Adipose tissue (tissue), 3 donors: ENCODE results near the gene FBXL15. TPM values are rescaled to one million over a fixed set of nuclear protein-coding genes. Genes with fewer than 3 reads are reported as not detected.

ENCODE experiments used
- H3K27ac ChIP-seq: one replicate; pipeline ENCODE4 v1.5.1; 2013; ENCODE audit warnings: low read depth, low read length
- WGBS, 3 donors: extraction: QIAGEN DNeasy Blood & Tissue Kit; methylation state at CpG; one replicate each; pipeline ENCODE4 v1.1.7; 2013; 5-methylcytosine and 5-hydroxymethylcytosine counted together
- polyA plus RNA-seq, 3 donors: library from polyadenylated mRNA; stranded (reverse); fragments of 200-250 nt; gene quantifications; one replicate each; pipeline ENCODE4 v1.2.3, GENCODE V29; 2013
- donor health status: healthy with polysubstance abuse.
- donor health status: Bipolar disorder and iron deficiency.
- donor health status: healthy.

The FBXL15 gene
- polyA plus RNA-seq, 3 donors, result 8.9 to 19.5 (median 18.3) TPM

DNA sequence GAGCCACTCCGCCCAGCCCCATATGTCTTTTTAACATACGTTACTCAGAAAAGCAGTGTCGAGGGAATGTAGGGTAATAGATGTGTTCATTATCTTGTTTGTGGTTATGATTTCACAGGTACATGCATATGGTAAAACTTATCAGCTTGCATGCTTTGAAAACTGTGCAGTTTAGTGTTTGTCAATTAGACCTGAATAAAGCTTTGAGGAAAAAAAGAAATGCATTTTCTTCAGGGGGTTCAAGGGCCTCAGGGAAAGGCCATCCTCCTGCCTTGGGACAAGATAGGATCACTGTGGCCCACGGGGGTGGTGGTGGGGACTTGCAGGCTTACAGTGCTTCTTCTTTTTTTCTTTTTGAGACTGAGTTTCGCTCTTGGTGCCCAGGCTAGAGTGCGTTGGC lies 46.7 kb downstream of the FBXL15 start:
- no peak overlapping the region for H3K27ac ChIP-seq
- WGBS, 3 donors, result 71 to 88% (median 83%) methylated on average over 6 of the region's 6 CpGs

DNA sequence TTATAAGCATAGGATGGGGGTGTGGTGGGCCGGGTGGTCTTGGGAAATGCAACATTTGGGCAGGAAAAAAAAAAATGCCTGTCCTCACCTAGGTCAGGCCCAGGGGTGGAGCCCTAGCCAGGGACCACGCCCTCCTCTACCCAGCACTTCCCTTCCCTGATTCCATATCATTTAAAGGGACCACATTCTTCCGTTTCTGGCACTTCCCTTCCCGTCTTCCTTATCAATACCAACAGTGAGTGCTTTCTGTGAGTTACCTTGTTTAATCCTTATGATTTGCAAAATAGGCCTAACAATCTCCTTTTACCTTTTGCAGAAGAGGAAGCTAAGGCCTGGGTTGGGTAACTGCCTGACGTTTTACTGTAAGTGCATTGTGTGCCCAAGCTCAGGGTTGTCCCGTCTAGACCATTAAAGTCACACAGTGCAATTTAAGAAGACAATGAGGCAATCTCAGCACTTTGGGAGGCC lies 47.4 kb downstream of the FBXL15 start:
- H3K27ac ChIP-seq, result no peak overlapping the region
- 30 to 43% (median 38%) methylated on average over 6 of the region's 6 CpGs for WGBS, 3 donors

DNA sequence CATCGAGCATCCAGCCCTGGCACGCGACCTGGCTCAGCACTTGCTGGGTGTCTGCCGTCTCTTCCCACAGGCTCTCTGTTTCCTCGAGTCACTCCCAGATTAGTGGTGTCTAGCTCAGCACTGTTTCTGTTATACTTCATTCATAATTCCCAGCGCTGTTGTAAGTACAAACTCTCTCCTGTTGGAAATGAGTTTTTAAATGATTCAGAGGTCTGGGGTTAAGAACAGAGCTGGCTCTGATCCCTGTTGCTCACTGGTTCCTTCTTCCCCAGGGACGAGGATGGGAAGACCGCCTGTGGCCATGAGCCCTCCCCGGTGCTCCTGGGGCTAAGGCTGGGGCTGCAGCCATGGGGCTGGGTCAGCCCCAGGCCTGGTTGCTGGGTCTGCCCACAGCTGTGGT lies 48.0 kb downstream of the FBXL15 start:
- WGBS, 3 donors, result 52 to 86% (median 64%) methylated on average over 9 of the region's 9 CpGs

DNA sequence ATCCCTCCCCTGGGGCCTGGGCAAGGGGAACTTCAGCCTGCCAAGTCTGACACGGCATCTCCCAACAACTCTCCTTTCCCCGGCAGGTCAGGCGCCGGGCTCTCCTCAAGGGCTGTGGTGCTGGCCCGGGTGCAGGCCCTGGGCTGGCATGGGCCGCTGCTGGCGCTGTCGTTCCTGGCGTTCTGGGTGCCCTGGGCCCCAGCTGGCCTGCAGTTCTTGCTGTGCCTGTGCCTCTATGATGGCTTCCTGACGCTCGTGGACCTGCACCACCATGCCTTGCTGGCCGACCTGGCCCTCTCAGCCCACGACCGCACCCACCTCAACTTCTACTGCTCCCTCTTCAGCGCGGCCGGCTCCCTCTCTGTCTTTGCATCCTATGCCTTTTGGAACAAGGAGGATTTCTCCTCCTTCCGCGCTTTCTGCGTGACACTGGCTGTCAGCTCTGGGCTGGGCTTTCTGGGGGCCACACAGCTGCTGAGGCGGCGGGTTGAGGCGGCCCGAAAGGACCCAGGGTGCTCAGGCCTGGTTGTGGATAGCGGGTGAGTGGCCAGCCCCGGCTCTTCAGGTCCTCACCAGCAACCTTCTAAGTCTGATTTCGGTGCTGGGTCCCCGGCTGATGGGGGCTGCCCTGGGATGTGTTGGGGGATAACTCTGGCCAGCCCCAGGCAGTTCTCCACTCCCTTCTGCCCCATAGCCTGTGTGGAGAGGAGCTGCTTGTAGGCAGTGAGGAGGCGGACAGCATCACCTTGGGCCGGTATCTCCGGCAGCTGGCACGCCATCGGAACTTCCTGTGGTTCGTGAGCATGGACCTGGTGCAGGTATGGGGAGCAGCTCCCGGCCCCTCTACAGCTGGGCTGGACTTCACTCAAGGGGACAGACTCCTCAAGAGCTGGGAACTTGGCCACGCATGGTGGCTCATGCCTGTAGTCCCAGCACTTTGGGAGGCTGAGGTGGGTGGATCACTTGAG lies 50.2 kb downstream of the FBXL15 start:
- WGBS, 3 donors, result 92 to 95% (median 94%) methylated on average over 34 to 36 of the region's 36 CpGs
- no peak overlapping the region for H3K27ac ChIP-seq

More for the DNA sequence above, 48.0 kb downstream of the FBXL15 start:
- H3K27ac ChIP-seq, result no peak overlapping the region

Other genes starting within 250 kb of the FBXL15 start
- 10 to 100 TPM in 1 of 3 donors, 1 to 10 TPM in 2; 1.0 to 12.2 (median 1.5) TPM for gene ELOVL3, start 194.5 kb upstream of the FBXL15 start, polyA plus RNA-seq
- under 1 TPM in 1 of 3 donors, not detected in 2; 0.36 TPM for gene PITX3, start 179.3 kb upstream of the FBXL15 start, polyA plus RNA-seq
- gene GBF1, start 175.3 kb upstream of the FBXL15 start, polyA plus RNA-seq, result 10 to 100 TPM in 2 of 3 donors, 1 to 10 TPM in 1; 9.5 to 14.6 (median 12.3) TPM
- 10 to 100 TPM; 16.1 to 64.8 (median 18.8) TPM for gene NFKB2, start 25.1 kb upstream of the FBXL15 start, polyA plus RNA-seq
- gene PSD, start 2.1 kb upstream of the FBXL15 start, polyA plus RNA-seq, result 1 to 10 TPM in 2 of 3 donors, under 1 TPM in 1; 0.83 to 2.7 (median 1.2) TPM
- gene CUEDC2, start 11.7 kb downstream of the FBXL15 start, polyA plus RNA-seq, result 10 to 100 TPM; 37.6 to 61.4 (median 59.0) TPM
- gene C10orf95, start 30.7 kb downstream of the FBXL15 start, polyA plus RNA-seq, result under 1 TPM in 2 of 3 donors, not detected in 1; 0.06 to 0.44 TPM
- 10 to 100 TPM; 28.7 to 69.2 (median 61.5) TPM for gene ACTR1A, start 81.9 kb downstream of the FBXL15 start, polyA plus RNA-seq
- gene SUFU, start 83.1 kb downstream of the FBXL15 start, polyA plus RNA-seq, result 1 to 10 TPM; 2.7 to 5.3 (median 3.6) TPM
- 100 to 1,000 TPM in 2 of 3 donors, 10 to 100 TPM in 1; 76.1 to 174 (median 115) TPM for gene TRIM8, start 223.6 kb downstream of the FBXL15 start, polyA plus RNA-seq